HepG2 (cell line): Measurements from ENCODE around the gene CDC42EP1. TPM values are rescaled to one million over a fixed set of nuclear protein-coding genes. Genes with fewer than 3 reads are reported as not detected.

ENCODE experiments used
- CBFB ChIP-seq: sonication (generic); formaldehyde crosslinking; IDR thresholded peaks from 2 replicates; pipeline ENCODE4 v1.4.0; 2020; ENCODE audit warnings: missing genetic modification reagents
- CC2D1A ChIP-seq: sonication (generic); formaldehyde crosslinking; IDR thresholded peaks from 2 replicates; pipeline ENCODE4 v1.8.1; 2023; ENCODE audit warnings: mild to moderate bottlenecking, missing genetic modification reagents
- CHD2 ChIP-seq: IDR thresholded peaks from 2 replicates; pipeline ENCODE4 v1.6.1; 2011; ENCODE audit warnings: low read depth, low read length, improper control_type of control experiment
- ESRRA ChIP-seq: sonication (generic); formaldehyde crosslinking; IDR thresholded peaks from 2 replicates; pipeline ENCODE4 v1.5.1; 2020; ENCODE audit warnings: mild to moderate bottlenecking, low read depth, missing genetic modification reagents
- IRF2 ChIP-seq: IDR thresholded peaks from 2 replicates; pipeline ENCODE4 v1.6.1; 2018; ENCODE audit warnings: missing genetic modification reagents, missing compliant biosample characterization
- KDM6A ChIP-seq: IDR thresholded peaks from 2 replicates; pipeline ENCODE4 v1.6.1; 2016; ENCODE audit warnings: low read depth
- MIXL1 ChIP-seq: IDR thresholded peaks from 2 replicates; pipeline ENCODE4 v1.6.1; 2016
- MTA1 ChIP-seq: sonication (generic); formaldehyde crosslinking; IDR thresholded peaks from 2 replicates; pipeline ENCODE4 v1.4.0; 2020; ENCODE audit warnings: missing genetic modification reagents, mild to moderate bottlenecking, borderline replicate concordance
- MYC ChIP-seq: sonication (generic); formaldehyde crosslinking; IDR thresholded peaks from 2 replicates; pipeline ENCODE4 v1.9.0; 2021; ENCODE audit warnings: missing genetic modification reagents, borderline replicate concordance
- NFRKB ChIP-seq: fragments of 450-650 bp; IDR thresholded peaks from 2 replicates; pipeline ENCODE4 v1.6.1; 2017
- POGZ ChIP-seq: sonication (generic); formaldehyde crosslinking; IDR thresholded peaks from 2 replicates; pipeline ENCODE4 v1.4.0; 2020; ENCODE audit warnings: mild to moderate bottlenecking, missing genetic modification reagents
- SIX4 ChIP-seq: sonication (generic); formaldehyde crosslinking; IDR thresholded peaks from 2 replicates; pipeline ENCODE4 v1.4.0; 2020; ENCODE audit warnings: missing genetic modification reagents
- SOX5 ChIP-seq: IDR thresholded peaks from 2 replicates; pipeline ENCODE4 v1.6.1; 2016; ENCODE audit warnings: borderline replicate concordance
- SP1 ChIP-seq, 2 experiments: fragments of 450-650 bp in 1 of 2; sonication (generic) in 1 of 2; formaldehyde crosslinking in 1 of 2; IDR thresholded peaks; 2 replicates each; pipeline versions ENCODE4 v1.4.0 to v1.6.1; 2016 to 2020; ENCODE audit warnings: missing genetic modification reagents in 1 of 2
- ZNF251 ChIP-seq: sonication (generic); formaldehyde crosslinking; IDR thresholded peaks from 2 replicates; pipeline ENCODE4 v1.9.0; 2021; ENCODE audit warnings: mild to moderate bottlenecking, missing genetic modification reagents
- ZNF460 ChIP-seq: sonication (generic); formaldehyde crosslinking; IDR thresholded peaks from 2 replicates; pipeline ENCODE4 v1.5.1; 2020; ENCODE audit warnings: missing genetic modification reagents, mild to moderate bottlenecking, borderline replicate concordance
- polyA plus RNA-seq, 8 experiments: library from polyadenylated mRNA; depleted of rRNA in 3 of 8; stranded (reverse) in 7 of 8; unstranded in 1 of 8; fragments of >200 nt; fragmentation: Illumina TruSeq in 4 of 8; extraction: Trizol in 4 of 8; gene quantifications; 2 replicates each; pipeline versions ENCODE4 v1.2.1 to v1.2.3, GENCODE V29; 2011 to 2016; ENCODE audit warnings: low read depth in 4 of 8, missing spikeins in 1 of 8, mixed read lengths in 1 of 8; ENCODE audit not compliant: insufficient read depth in 1 of 8
- total RNA-seq, 5 experiments: library from RNA; depleted of rRNA; stranded (reverse); fragments of >200 nt; fragmentation: Illumina TruSeq; extraction: Trizol; gene quantifications; 2 replicates each; pipeline ENCODE4 v1.2.3, GENCODE V29; 2016; ENCODE audit warnings: low read depth in 1 of 5
- TF ChIP-seq, protein P1 (sequence below): sonication (generic); formaldehyde crosslinking; IDR thresholded peaks from 2 replicates; pipeline ENCODE4 v1.9.0; 2021; ENCODE audit warnings: missing genetic modification reagents, borderline replicate concordance
- TF ChIP-seq, protein P2 (sequence below): sonication (generic); formaldehyde crosslinking; IDR thresholded peaks from 2 replicates; pipeline ENCODE4 v1.4.0; 2020; ENCODE audit warnings: missing genetic modification reagents
- TF ChIP-seq, protein P3 (sequence below): sonication (generic); formaldehyde crosslinking; IDR thresholded peaks from 2 replicates; pipeline ENCODE4 v1.8.1; 2023; ENCODE audit warnings: mild to moderate bottlenecking, moderate library complexity, missing genetic modification reagents
- TF ChIP-seq, protein P4 (sequence below): IDR thresholded peaks from 2 replicates; pipeline ENCODE4 v1.6.1; 2018; ENCODE audit warnings: missing genetic modification reagents, mild to moderate bottlenecking, missing compliant biosample characterization
- TF ChIP-seq, protein P5 (sequence below): sonication (generic); formaldehyde crosslinking; IDR thresholded peaks from 2 replicates; pipeline ENCODE4 v1.5.1; 2020; ENCODE audit warnings: missing genetic modification reagents, mild to moderate bottlenecking, borderline replicate concordance

The CDC42EP1 gene
- total and polyA plus RNA-seq, 2 of the 13 experiments (the other 11 are each of a cell fraction or from before 2014, with no cell fraction given), result 17.1 to 29.5 TPM

DNA sequence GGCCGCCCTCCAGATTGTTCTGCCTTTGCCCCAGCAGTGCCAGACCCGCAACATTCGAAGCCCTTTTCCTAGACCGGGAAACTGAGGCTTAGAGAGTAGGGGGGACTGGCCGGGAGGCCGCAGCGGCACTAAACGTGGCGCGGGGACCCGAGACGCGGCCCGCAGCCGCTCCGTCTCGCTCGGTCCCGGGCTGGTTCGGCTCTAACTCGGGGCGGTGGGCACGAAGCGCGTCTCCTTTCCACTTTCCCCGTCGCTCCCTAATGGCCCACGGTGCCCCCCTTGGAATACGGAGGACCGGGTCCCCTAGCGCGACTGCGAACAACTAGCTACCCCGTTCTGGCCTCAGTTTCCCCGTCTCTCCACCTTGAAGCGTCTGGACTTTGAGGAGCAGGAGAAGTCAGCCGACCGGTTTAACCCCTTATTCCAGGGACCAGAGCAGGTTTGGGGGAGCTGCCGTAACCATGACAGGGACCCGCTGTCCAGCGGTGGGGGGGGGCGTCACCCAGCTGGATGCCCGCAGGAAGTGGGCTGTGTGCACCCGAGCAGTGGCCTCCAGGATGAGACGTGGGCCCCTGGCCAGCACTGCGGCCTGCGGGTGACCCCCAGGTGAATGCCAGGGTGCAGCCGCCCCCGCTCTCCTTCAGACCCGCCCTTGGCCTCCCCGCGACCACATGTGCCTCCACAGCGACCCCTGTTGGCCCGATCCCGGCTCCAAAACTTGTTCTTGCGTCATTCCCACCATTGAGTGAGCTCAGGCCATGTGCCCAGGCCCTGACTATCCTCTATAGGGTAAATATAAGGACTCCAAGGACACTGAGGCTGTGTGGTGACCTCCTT lies 1.1 kb downstream of the CDC42EP1 start (continued):
- TF ChIP-seq, protein P1, sequence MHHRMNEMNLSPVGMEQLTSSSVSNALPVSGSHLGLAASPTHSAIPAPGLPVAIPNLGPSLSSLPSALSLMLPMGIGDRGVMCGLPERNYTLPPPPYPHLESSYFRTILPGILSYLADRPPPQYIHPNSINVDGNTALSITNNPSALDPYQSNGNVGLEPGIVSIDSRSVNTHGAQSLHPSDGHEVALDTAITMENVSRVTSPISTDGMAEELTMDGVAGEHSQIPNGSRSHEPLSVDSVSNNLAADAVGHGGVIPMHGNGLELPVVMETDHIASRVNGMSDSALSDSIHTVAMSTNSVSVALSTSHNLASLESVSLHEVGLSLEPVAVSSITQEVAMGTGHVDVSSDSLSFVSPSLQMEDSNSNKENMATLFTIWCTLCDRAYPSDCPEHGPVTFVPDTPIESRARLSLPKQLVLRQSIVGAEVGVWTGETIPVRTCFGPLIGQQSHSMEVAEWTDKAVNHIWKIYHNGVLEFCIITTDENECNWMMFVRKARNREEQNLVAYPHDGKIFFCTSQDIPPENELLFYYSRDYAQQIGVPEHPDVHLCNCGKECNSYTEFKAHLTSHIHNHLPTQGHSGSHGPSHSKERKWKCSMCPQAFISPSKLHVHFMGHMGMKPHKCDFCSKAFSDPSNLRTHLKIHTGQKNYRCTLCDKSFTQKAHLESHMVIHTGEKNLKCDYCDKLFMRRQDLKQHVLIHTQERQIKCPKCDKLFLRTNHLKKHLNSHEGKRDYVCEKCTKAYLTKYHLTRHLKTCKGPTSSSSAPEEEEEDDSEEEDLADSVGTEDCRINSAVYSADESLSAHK (CRISPR knock-in tag), result no peak
- TF ChIP-seq ZNF460 (CRISPR knock-in tag), result no peak
- TF ChIP-seq SIX4 (CRISPR knock-in tag), result peak; percentile 56; the same call in 1 of the 2 replicates
- TF ChIP-seq IRF2 (CRISPR knock-in tag), result peak; percentile 83; the same call in 1 of the 2 replicates
- peak; percentile 89 for TF ChIP-seq MTA1 (CRISPR knock-in tag)
- TF ChIP-seq, protein P2, sequence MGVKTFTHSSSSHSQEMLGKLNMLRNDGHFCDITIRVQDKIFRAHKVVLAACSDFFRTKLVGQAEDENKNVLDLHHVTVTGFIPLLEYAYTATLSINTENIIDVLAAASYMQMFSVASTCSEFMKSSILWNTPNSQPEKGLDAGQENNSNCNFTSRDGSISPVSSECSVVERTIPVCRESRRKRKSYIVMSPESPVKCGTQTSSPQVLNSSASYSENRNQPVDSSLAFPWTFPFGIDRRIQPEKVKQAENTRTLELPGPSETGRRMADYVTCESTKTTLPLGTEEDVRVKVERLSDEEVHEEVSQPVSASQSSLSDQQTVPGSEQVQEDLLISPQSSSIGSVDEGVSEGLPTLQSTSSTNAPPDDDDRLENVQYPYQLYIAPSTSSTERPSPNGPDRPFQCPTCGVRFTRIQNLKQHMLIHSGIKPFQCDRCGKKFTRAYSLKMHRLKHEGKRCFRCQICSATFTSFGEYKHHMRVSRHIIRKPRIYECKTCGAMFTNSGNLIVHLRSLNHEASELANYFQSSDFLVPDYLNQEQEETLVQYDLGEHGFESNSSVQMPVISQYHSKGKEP, result no peak
- TF ChIP-seq MIXL1, result no peak
- TF ChIP-seq ZNF251 (CRISPR knock-in tag), result no peak
- TF ChIP-seq SP1 (IDR thresholded peaks at IDR 0.05), result no peak
- TF ChIP-seq SP1 (CRISPR knock-in tag; IDR thresholded peaks at IDR 0.05), result peak; percentile 46; the same call in 1 of the 2 replicates
- no peak for TF ChIP-seq NFRKB
- TF ChIP-seq, protein P3, sequence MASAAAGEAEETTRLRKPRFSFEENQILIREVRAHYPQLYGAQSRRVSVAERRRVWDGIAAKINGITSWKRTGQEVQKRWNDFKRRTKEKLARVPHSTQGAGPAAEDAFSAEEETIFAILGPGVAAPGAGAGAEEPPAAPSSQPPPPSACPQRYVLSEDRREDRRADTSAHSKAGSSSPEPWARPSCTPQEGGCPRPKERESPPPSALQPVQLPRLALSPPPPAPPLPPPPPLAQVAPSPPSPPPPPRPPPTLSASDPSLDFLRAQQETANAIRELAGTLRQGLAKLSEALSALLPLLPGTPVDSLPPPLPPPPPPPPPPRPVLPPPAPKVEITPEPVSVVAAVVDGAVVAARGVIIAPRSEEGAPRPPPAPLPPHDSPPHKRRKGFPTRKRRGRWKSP (CRISPR knock-in tag), result peak; percentile 71
- TF ChIP-seq POGZ (CRISPR knock-in tag), result peak; percentile 63; the same call in 1 of the 2 replicates
- TF ChIP-seq CBFB (CRISPR knock-in tag), result peak; percentile 82; the same call in 1 of the 2 replicates
- TF ChIP-seq MYC, result peak; percentile 99
- TF ChIP-seq ESRRA (CRISPR knock-in tag), result peak; percentile 64; the same call in 1 of the 2 replicates
- TF ChIP-seq SOX5, result peak; percentile 85
- TF ChIP-seq, protein P4, sequence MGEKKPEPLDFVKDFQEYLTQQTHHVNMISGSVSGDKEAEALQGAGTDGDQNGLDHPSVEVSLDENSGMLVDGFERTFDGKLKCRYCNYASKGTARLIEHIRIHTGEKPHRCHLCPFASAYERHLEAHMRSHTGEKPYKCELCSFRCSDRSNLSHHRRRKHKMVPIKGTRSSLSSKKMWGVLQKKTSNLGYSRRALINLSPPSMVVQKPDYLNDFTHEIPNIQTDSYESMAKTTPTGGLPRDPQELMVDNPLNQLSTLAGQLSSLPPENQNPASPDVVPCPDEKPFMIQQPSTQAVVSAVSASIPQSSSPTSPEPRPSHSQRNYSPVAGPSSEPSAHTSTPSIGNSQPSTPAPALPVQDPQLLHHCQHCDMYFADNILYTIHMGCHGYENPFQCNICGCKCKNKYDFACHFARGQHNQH (CRISPR knock-in tag), result peak; percentile 91; the same call in 1 of the 2 replicates
- TF ChIP-seq CC2D1A, result no peak
- TF ChIP-seq CHD2, result no peak; the same call in 1 of the 2 replicates
- TF ChIP-seq KDM6A (CRISPR knock-in tag), result peak; percentile 40; the same call in 1 of the 2 replicates
- TF ChIP-seq, protein P5, sequence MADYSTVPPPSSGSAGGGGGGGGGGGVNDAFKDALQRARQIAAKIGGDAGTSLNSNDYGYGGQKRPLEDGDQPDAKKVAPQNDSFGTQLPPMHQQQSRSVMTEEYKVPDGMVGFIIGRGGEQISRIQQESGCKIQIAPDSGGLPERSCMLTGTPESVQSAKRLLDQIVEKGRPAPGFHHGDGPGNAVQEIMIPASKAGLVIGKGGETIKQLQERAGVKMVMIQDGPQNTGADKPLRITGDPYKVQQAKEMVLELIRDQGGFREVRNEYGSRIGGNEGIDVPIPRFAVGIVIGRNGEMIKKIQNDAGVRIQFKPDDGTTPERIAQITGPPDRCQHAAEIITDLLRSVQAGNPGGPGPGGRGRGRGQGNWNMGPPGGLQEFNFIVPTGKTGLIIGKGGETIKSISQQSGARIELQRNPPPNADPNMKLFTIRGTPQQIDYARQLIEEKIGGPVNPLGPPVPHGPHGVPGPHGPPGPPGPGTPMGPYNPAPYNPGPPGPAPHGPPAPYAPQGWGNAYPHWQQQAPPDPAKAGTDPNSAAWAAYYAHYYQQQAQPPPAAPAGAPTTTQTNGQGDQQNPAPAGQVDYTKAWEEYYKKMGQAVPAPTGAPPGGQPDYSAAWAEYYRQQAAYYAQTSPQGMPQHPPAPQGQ (CRISPR knock-in tag), result no peak
